HG02884 (cell line): ENCODE results near the gene FBXL16.
"Not testable (repeated sequence)": the region's sequence is repeated elsewhere in the genome, so short reads cannot be mapped to it uniquely, and the experiment has no call there.

Experiments used
- ATAC-seq: cut with Tn5 transposase; IDR thresholded peaks from one replicate; pipeline ENCODE4 v1.9.1; 2021; ENCODE audit warnings: mild to moderate bottlenecking, moderate library complexity; ENCODE audit not compliant: unreplicated experiment

The FBXL16 gene

DNA sequence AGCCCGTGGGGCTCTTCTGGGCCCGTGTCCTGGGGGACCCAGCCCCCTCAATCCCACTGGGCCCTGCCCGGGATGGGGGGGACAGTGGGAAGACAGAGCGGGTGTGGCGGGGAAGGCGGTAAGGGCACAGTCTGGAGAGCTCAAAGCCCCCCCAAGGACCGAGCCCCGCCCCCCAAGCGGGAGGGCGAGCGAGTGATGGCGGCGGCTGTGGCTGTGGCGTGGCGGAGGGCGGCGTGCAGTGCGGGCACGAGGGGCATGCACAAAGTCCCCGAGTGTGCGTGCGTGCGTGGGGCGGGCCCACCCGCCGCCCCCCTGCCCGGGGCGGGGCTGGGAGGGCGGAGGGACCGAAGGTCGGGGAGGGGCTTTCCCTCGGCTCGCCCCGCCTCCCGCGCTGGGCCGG lies 11.8 kb downstream of the FBXL16 start:
- no peak for ATAC-seq

DNA sequence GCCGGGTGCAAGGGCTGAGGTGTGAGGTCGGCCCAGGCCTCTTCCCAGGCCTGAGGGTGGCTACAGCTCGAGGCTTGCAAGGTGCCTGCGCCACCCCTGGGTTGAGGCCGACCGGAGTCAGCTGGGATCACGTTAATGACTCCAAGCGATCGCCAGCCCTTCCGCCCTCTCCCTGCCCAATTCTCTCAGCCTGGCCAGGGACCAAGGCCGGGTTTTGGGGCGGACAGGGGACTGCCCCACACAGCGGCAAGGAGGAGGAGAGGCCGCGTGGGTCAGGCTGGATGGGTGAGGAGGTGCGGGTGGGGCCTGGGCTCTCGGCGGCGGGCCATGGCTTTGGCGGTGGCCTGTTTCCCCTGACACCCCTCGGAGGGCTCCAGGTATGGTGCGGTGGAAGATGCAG lies 12.2 kb downstream of the FBXL16 start:
- no peak for ATAC-seq

DNA sequence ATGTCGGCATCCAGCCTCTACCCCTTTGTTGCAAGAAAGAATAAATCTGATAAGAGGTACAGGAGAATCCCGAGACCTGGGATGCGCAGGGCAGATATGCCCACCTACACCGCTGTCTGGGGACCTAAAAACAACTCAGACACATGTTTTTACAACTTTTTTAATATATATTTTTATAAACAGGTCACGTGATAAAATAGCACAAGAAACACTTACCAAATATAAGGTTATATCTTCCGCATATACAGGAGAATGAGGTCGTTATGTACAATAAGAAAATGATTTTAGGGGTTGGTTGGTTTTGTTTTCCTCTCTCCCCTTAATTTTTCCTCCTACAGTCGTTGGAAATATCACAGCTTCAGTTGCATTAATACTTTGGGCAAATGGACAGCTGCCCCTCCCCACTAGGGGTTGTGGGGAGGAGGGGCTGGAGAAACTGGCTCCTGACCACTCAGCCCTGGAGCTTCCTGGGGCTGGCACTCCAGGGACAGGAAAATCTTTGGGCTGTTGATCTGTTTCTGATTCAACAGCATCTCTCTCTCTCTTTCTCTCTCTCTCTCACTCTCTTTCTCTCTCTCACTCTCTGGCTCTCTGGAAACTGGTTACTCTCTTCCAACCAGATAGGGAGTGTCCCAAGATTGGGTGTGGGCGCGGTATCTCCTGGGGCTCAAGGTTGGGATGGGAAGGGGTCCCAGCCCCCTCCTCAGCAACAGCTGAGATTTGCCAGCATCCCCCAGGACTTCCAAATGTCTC lies 13.1 kb downstream of the FBXL16 start:
- ATAC-seq, result no peak

DNA sequence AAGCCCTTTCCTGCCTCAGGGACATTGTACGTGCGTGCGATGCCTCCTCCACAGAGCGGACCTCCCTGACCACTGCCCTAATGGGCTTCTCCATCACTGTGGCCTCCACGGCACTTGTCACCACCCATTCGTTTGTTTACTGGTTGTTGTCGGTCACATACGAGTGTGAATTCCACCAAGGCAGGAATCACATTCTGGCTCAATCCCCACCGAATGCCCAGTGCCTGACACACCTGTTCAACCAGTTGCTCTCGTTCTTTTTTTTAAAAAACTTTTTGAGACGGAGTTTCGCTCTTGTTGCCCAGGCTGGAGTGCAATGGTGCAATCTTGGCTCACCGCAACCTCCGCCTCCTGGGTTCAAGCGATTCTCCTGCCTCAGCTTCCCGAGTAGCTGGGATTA lies 14.4 kb downstream of the FBXL16 start:
- ATAC-seq, result not testable (repeated sequence)

DNA sequence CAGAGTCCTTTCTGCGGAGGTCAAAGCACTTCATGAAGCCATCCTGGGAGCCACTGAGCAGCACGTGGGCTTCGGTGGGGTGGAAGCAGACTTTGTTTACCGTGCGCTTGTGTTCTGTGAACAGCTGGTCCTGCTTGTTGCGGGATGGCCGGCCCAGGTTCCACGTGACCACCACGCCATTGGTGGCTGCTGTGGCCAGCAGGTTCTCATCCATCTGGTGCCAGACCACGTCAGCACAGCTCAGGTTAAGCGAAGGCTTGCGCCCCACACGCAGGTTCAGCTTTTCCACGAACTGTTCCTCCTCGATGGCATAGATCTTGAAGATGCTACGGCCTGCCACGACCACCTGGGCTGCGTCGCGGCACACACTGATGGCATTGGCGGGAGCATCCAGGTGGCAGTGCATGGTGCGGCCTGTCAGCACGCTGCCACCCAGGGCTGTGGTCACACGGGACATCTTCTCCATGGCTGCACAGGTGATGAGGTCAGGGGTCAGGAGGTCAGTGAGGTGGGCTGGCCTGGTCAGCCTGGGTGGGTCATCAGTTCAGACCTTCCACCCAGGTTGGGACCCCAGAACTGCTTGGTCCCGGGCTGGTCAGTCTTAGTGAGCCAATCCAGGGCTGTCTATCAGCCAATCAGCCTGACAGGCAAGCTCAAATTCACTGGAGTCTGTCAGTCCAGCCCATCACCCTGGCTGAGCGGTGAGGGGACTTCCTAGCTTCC lies 16.3 kb downstream of the FBXL16 start:
- no peak for ATAC-seq

DNA sequence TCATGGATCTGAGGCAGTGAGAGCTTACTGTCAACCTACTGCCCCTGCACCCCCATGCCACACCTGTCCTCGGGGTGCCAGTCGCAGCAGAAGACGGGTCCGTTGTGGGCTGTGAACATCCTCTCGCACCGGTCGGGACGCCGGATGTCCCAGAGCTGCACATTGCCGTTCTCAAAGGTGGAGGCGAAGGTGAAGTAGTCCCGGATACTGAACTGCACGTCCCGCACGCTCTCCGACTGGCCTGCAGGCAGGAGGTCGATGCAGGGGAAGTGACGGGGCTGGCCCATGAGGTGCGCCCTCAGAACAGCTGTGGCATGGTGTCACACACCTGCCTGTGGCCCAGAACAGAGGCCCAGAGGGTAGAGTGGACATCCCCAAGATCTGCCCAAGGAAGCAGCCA lies 18.1 kb downstream of the FBXL16 start:
- ATAC-seq, result no peak

DNA sequence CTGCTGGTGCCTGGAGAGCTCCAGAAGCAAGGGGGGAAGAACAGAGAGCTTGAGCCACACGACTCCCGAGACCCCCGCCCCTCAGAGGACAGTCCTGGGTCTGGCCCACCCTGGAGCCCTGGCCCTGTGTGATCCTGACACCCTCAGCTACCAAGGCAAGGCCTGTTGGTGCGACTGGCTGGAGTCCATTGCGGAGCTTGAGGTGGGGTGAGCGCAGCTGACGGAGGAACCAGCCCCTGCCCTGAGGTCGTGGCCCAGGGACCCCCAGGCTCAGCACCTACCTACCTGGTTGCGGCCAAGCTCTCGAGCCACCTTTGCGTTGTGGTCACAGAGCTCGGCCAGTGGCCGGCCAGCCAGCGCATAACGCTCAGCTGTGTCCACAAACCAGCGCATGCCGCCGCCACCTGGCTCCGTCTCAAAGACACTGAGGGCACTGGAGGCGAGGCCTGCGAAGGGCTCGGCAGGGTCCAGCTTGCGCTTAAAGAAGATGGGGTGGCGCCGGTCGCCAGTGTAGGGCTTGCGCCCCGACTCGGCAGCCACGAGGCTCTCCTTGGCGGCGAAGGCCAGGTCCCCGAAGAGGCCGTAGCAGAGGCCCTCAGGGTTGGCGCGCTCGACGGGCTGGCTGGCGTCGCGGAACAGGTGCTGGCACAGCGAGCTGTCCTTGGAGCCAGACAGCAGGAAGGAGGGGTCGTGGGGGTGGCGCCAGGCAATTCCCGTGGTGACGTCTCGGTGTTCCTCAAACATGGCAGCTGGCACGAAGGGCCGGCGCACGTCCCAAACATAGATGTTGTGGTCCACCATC lies 18.9 kb downstream of the FBXL16 start:
- ATAC-seq, result no peak

DNA sequence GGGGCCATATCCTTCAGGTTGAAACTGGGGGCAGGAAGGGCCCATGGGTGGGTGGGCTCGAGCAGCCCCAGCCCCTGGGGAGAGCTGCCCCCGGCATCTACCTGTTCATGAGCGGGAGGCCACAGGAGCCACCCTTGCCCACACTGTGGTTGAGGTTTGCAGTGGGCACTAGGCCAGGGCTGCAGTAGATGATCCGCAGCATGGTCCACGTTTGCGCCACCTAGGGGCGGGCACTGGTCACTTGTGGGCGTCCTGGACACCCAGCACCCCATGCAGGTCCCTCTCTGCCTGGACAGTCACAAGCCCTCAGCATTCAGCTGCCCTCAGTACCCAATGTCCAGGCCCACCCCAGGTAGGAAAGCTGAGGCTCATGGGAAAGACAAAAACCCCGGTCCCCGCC lies 19.6 kb downstream of the FBXL16 start:
- no peak for ATAC-seq

DNA sequence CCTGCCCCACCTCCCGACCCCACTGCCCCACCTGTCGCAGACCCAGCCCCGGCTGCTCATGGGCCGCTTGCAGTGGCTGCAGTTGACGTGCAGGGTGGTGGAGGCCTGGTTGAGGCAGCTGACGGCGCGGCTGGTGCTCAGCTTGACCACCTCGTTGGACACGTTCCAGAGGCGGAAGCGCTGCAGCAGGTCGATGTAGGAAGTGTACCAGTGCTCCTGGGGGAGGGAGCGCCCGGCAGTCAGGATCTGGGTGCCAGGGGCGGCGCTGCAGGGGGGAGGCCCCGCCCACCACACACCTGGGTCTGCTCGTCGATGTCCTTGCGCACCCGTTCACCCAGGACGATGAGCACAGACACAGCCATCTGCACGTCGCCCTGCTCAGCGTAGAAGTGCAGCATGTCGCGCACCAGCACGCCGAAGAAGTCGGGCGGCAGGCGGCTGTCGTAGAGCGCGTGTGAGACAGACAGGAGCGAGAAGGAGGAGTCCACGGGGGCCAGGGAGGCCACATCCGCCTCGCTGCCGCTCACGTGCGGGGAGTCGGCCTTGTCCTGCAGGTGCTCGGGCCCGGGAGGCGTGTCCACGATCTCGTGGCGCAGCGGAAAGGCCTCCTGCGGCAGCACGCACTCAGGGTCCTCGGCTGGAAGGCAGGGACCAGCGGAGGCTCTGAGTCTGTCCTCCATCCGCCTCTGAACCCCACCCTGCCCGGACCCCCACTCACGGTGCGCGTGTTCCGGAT lies 20.5 kb downstream of the FBXL16 start:
- no peak for ATAC-seq

DNA sequence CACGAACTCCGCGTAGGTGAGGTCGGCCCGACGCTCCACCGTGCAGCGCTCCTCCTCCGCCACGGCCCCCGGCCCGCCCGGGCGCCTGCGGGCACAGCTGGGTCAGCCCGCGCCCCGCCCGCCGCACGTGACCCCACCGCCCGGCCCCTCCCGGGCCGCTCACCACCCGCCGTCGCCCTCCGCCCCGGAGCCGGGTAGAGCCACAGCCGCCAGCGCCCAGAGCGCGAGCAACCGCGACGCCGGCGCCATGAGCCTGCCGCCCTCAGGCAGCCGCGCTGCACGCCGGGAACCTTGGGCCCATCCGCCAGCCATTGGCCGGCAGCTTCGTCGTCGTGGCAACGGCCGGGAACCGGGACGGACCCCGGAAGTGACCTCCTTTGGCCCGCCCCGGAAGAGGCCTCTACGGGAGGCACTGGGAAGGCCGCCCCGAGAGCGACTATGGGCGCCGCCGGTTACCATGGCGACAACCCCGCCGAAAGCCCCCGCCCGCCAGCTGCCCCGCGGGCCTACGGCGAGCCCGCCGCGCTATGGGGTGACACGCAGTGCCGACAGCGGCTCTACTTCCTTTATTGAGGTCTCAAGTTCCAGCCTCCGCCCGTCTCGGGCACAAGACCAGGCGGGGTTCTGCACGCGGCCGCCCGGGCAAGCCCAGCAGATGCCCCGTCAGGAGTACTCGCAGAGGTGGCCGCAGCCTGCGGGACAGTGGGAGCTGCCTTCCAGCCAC lies 21.4 kb downstream of the FBXL16 start, which contains the start of gene JMJD8:
Gene JMJD8, minus strand, starts transcription at position 264 of the 724 bp plus-strand sequence. Its CDS starts 15 bp downstream, at position 249.
- peak; percentile 55 for ATAC-seq

DNA sequence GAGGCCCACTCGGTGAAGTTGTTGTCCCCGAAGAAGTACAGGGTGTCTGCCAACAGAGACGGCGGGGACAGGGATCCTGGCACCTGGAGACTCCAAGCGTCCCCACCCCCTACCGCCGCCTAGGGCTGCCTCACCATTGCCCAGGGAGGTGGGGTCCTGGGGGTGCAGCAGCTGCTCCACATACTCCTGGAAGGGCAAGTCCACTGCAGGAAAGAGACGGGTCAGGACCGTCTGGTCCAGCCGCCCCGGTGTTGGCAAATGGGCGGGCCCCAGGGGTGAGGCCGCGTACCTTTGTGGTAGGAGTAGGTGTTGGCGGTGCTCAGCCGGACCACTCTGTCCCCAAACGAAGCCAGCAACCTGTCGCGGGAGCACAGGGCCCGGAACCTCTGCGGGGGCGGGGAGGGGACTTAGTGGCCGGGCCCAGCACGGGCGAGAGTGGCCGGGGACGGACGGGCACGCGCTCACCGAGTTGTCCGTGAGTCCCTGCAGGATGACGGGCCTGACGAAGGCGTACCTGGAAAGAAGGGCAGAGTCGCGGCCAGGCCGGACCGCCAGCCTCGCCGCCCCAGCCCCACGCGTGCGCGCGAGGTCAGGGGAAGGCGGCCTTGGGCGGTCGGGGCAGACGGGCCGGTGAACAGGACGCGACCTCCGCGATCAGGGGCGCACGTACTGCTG lies 22.1 kb downstream of the FBXL16 start:
- no peak for ATAC-seq

DNA sequence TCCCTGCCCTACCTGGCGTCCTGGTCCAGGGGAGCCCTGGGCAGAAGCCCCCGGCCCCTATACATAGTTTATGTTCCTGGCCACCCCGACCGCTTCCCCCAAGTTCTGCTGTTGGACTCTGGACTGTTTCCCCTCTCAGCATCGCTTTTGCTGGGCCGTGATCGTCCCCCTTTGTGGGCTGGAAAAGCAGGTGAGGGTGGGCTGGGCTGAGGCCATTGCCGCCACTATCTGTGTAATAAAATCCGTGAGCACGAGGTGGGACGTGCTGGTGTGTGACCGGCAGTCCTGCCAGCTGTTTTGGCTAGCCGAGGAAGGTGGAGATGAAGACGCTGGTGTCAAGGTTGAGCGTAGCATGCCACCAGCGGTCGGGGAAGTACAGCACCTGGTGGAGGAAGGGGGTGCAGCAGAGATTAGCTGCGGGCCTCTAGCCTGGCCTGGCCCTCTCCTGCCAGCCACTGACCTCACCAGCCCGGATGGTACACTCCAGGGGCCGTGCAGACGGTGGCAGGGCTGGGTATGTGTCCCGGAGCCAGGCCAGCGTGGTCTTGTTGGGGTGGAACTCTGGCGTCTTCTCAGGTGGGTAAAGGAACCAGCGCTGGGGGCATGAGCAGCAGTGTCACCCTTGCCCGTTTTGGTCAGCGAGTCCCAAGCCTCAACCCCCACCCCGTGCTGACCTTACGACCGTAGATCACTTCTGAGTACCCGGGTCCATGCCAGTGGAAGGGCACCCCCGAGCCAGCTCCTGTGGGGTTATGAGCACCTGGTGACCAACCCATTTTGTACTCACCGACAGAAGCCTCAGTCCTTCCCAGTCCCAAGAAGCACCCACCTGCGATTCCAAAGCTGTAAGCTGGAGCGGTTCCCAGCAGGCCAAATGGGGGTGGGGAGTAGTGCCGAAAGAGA lies 22.9 kb downstream of the FBXL16 start:
- ATAC-seq, result no peak

DNA sequence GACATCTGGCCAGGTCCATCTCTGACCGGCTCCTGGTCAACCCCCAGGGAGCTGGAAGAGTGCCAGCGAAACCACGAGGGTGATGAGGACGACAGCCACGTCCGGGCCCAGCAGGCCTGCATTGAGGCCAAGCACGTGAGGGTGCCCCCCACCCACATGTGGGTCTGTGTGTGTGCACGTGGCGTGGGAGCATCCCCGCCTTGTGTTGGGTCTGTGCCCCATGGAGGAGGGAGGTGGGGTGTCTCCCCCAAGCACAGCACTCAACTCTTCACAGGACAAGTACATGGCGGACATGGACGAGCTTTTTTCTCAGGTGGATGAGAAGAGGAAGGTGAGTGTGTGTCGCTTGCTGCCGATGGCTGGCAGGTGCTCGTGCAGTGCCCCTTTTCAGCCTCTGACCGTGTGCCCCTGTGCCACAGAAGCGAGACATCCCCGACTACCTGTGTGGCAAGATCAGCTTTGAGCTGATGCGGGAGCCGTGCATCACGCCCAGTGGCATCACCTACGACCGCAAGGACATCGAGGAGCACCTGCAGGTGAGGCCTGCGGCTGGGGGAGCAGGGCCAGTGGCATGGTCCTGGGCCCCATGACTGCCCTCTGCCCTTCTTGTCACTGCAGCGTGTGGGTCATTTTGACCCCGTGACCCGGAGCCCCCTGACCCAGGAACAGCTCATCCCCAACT lies 23.7 kb downstream of the FBXL16 start:
- no peak for ATAC-seq

DNA sequence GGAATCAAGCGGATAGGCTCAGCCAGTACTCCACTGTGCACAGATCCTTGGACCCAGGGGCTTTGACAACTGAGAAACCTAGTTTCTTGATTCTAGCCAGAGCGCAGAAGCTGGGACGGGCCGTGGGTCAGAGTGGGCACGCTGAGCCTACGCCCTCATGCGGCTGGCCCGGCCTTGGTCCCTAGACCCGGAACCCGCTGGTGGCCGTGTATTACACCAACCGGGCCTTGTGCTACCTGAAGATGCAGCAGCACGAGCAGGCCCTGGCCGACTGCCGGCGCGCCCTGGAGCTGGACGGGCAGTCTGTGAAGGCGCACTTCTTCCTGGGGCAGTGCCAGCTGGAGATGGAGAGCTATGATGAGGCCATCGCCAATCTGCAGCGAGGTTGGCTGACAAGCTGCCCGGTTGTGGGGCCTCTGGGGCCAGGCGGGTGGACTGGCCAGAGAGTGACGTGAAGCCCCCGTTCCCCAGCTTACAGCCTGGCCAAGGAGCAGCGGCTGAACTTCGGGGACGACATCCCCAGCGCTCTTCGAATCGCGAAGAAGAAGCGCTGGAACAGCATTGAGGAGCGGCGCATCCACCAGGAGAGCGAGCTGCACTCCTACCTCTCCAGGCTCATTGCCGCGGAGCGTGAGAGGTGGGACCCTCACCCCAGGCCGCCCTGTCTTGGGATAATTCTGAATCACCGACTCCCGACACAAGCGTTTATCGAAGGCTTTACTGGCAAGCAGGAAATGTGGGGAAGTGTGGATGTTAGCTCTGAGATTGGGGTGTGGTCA lies 24.4 kb downstream of the FBXL16 start:
- ATAC-seq, result no peak

DNA sequence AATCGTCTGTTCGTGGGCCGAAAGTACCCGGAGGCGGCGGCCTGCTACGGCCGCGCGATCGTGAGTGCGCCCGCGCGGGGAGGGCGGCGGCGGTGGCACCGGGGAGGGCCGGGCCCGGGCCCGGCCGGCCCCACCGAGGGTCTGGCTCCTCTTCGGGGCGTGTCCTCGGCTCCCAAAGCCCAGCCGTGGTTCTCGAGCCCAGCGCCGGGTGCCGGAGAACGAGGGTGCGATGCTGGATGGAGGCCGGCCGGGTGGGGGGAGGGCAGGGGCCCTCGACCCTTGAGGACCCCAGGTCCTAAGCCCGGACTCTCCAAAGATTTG lies 25.0 kb downstream of the FBXL16 start:
- no peak for ATAC-seq

DNA sequence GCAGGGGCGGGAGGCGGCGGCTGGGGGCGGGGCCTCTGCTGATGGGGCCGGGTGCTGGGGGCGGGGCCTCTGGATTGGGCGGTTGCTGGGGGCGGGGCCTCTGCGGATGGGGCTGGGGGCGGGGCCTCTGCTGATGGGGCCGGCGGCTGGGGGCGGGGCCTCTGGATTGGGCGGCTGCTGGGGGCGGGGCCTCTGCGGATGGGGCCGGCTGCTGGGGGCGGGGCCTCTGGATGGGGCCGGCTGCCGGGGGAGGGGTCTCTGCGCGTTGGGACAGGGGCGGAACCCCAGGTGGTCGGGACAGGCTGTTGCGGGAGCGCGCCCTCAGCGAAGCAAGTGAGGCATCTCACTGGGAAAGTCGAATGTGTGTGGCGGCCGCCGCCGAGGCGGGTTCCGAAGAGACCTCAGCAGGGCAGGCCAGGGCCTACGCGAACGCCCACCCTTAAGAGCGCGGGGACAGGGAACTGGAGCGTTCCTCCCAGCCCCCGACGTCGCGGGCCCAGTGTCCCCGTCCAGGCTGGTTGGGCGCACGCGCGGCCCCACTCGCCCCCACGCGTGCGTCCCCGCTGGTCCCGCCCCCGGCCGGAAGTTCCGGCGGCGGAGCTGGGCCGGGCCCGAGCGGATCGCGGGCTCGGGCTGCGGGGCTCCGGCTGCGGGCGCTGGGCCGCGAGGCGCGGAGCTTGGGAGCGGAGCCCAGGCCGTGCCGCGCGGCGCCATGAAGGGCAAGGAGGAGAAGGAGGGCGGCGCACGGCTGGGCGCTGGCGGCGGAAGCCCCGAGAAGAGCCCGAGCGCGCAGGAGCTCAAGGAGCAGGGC lies 25.6 kb downstream of the FBXL16 start, which contains the start of gene STUB1:
Gene STUB1, plus strand, starts transcription at position 597 of the 811 bp plus-strand sequence. Its CDS starts 116 bp downstream, at position 713.
- peak; percentile 37 for ATAC-seq
